ENCODE data around the gene ZFPL1. TPM values are rescaled to one million over a fixed set of nuclear protein-coding genes. Genes with fewer than 3 reads are reported as not detected.

ZFPL1 gene
- total and polyA plus RNA-seq, 3 donors from 2014 or later, result 52.7 to 70.6 (median 57.2) TPM

DNA sequence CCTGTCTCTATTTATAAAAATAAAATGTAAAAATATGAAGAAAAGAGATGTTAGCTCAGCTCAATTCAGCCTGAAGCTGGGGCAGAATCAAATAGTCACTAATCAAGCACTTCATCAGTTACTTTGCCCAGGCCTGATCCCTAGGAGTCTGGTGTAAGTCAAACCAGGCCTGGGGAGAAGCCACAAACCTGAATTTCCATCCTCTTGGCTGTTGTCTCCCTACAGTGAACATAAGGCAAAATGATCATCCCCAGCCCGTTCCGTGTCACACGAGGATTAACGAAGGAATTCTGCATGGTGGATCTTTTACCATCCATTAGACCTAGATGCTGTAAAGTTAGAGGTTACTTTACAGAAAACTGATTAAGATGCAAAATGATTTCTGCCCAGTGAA lies 19.2 kb upstream of the ZFPL1 start:
- no peaks in the 10 kb centered on the region for H3K27me3 ChIP-seq
- 89 to 91% methylated on average over 4 of the region's 4 CpGs for WGBS, 2 donors
- H3K27ac ChIP-seq, result no peak overlapping the region
- no peak overlapping the region for H3K4me3 ChIP-seq
- no peaks in the 10 kb centered on the region for H3K4me1 ChIP-seq
- intact Hi-C loops (cut with DNase I; ENCODE audit: low total_unique reads), result no loop called here
- no peaks in the 10 kb centered on the region for H3K36me3 ChIP-seq (ENCODE audit: low read depth, missing control alignments)
- DNase-seq, result no peak
- TF ChIP-seq POLR2A (IDR thresholded peaks at IDR 0.05), result no peak
- TF ChIP-seq, protein P1, sequence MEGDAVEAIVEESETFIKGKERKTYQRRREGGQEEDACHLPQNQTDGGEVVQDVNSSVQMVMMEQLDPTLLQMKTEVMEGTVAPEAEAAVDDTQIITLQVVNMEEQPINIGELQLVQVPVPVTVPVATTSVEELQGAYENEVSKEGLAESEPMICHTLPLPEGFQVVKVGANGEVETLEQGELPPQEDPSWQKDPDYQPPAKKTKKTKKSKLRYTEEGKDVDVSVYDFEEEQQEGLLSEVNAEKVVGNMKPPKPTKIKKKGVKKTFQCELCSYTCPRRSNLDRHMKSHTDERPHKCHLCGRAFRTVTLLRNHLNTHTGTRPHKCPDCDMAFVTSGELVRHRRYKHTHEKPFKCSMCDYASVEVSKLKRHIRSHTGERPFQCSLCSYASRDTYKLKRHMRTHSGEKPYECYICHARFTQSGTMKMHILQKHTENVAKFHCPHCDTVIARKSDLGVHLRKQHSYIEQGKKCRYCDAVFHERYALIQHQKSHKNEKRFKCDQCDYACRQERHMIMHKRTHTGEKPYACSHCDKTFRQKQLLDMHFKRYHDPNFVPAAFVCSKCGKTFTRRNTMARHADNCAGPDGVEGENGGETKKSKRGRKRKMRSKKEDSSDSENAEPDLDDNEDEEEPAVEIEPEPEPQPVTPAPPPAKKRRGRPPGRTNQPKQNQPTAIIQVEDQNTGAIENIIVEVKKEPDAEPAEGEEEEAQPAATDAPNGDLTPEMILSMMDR (IDR thresholded peaks at IDR 0.05), result no peak
- H3K9me3 ChIP-seq, result no peaks in the 10 kb centered on the region

DNA sequence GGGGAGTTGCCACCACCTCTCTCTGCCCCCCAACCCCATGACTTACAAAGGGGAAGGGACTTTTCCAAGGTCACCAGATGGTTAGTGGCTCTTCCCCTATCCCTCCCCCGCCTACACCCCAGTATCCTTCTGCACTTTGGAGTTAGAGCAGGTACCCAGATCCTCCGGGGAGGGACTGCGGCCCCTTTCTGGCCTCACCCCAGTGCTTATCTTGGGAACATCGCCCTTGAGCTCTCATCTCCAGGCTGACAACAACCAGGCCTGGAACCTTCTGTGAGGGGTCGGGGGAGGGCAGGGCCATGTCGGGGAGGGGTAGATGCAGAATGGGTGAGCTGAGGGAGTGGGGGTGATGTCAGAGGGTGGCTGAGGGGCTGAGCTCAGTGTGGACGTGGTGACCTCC lies 18.2 kb upstream of the ZFPL1 start:
- Histone ChIP-seq H3K36me3 (ENCODE audit: low read depth, missing control alignments) (no peaks in the 10 kb centered on the region), H3K9me3 (no peaks in the 10 kb centered on the region), H3K4me1 (no peaks in the 10 kb centered on the region), H3K27me3 (no peaks in the 10 kb centered on the region), H3K4me3 (no peak overlapping the region), H3K27ac (no peak overlapping the region)
- intact Hi-C loops (cut with DNase I; ENCODE audit: low total_unique reads), result no loop called here
- no peak for TF ChIP-seq POLR2A (IDR thresholded peaks at IDR 0.05)
- TF ChIP-seq, protein P1 (IDR thresholded peaks at IDR 0.05), result no peak
- DNase-seq, result no peak
- WGBS, 2 donors, result 70 to 78% methylated on average over 7 of the region's 7 CpGs

DNA sequence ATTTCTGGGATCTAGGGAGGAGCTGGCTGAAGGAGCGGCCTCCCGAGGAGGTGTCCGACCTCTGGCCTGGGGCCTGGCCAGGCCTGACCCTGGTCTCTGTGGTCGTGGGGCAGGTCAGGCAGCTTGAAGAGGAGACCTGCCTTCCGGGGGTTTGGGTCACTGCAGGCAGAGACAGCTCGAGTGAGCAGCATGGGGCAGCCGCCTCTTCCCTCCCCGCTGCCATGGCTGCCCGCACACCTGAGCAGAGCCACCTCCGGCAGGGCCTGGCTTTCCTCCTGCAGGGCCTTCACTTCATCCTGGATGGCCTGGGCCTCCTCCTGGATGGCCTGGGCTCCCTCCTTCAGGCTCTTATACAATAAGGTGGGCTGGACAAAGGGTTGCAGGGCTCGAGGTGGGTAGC lies 17.7 kb upstream of the ZFPL1 start:
- H3K27me3 ChIP-seq, result no peaks in the 10 kb centered on the region
- no peak overlapping the region for H3K4me3 ChIP-seq
- no peaks in the 10 kb centered on the region for H3K9me3 ChIP-seq
- WGBS, 2 donors, result 79% methylated on average over 11 of the region's 11 CpGs; no CpG with 5 or more reads in 1 of the 2 donors
- H3K27ac ChIP-seq, result no peak overlapping the region
- DNase-seq, result no peak
- no peaks in the 10 kb centered on the region for H3K36me3 ChIP-seq (ENCODE audit: low read depth, missing control alignments)
- intact Hi-C loops (cut with DNase I; ENCODE audit: low total_unique reads), result no loop called here
- no peaks in the 10 kb centered on the region for H3K4me1 ChIP-seq
- TF ChIP-seq POLR2A (IDR thresholded peaks at IDR 0.05), result no peak
- TF ChIP-seq, protein P1 (IDR thresholded peaks at IDR 0.05), result no peak

DNA sequence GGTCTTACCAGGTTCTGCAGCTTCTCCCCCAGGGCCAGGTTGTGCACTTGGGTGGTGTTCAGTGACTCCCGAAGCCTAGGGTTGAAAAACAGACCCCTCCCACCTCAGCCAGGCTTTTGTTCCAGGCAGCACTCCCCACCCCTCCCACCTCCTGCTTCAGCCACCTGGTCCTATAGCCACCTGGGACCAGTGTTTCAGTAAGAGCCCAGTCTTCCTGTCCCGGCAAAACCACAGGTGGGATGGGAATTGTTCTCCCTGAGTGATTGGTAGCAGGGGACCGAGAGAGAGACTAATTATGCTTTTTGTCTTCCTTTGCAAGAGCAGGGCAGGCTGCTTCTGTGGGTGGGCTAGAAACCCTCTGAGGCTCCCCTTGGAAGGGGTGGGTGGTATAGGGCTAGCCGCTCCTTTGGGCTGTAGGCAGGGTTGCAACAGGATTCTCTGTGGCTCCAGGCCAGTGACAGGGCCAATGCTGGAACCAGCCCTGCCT lies 17.2 kb upstream of the ZFPL1 start:
- no peak overlapping the region for H3K27ac ChIP-seq
- no peak overlapping the region for H3K4me3 ChIP-seq
- WGBS, 2 donors, result 67 to 92% methylated on average over 1 to 4 of the region's 4 CpGs
- no peak for TF ChIP-seq POLR2A (IDR thresholded peaks at IDR 0.05)
- TF ChIP-seq, protein P1 (IDR thresholded peaks at IDR 0.05), result no peak
- H3K36me3 ChIP-seq (ENCODE audit: low read depth, missing control alignments), result no peaks in the 10 kb centered on the region
- intact Hi-C loops (cut with DNase I; ENCODE audit: low total_unique reads), result no loop called here
- no peaks in the 10 kb centered on the region for H3K9me3 ChIP-seq
- no peaks in the 10 kb centered on the region for H3K27me3 ChIP-seq
- no peaks in the 10 kb centered on the region for H3K4me1 ChIP-seq
- DNase-seq, result no peak

DNA sequence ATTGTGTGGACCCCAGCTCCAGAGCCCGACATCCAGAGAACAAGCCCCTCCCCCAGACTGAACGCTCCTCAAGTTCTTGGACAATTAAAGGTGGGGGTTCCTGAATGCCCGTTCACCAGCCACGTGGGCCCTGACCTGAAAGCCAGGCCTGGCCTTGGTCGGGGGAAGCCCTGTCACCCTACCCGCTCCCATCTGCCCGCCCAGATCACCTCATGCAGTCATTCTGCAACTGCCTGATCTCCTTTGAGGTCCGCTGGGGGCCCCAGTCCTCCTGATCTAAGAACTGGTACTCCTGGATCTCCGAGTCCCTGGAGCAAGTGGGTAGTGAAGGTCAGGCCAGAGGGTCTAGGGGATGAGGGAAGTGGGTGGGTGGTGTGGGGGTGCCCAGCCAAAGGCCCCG lies 16.6 kb upstream of the ZFPL1 start:
- DNase-seq, result no peak
- WGBS, 2 donors, result 69 to 81% methylated on average over 3 to 10 of the region's 10 CpGs
- no peaks in the 10 kb centered on the region for H3K36me3 ChIP-seq (ENCODE audit: low read depth, missing control alignments)
- H3K27ac ChIP-seq, result no peak overlapping the region
- no peak overlapping the region for H3K4me3 ChIP-seq
- H3K9me3 ChIP-seq, result no peaks in the 10 kb centered on the region
- H3K4me1 ChIP-seq, result no peaks in the 10 kb centered on the region
- no peaks in the 10 kb centered on the region for H3K27me3 ChIP-seq
- intact Hi-C loops (cut with DNase I; ENCODE audit: low total_unique reads), result no loop called here
- TF ChIP-seq, protein P1 (IDR thresholded peaks at IDR 0.05), result no peak
- no peak for TF ChIP-seq POLR2A (IDR thresholded peaks at IDR 0.05)
